DMS 273 treated with DMSO at 0.1 percent for 48 hours (cell line): ENCODE results near the gene PIP4K2C.
"Not testable (repeated sequence)": the region's sequence is repeated elsewhere in the genome, so short reads cannot be mapped to it uniquely, and the experiment has no call there.

Experiments
- DNase-seq: peaks from one replicate; lab custom pipeline; 2025; lab: John Stamatoyannopoulos, UW

Gene PIP4K2C

DNA sequence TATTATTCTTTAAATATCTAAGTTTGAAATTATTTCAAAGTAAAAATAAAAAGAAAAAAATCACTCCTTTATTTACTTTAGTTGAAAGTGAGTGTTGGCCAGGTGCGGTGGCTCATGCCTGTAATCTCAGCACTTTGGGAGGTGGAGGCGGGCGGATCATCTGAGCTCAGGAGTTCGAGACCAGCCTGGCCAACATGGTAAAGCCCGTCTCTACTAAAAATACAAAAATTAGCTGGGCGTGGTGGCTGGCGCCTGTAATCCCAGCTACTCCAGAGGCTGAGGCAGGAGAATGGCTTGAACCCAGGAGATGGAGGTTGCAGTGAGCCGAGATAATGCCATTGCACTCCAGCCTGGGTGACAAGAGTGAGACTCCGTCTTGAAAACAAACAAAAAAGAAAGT is 45.7 kb downstream of the PIP4K2C start:
- DNase-seq: not testable (repeated sequence)

DNA sequence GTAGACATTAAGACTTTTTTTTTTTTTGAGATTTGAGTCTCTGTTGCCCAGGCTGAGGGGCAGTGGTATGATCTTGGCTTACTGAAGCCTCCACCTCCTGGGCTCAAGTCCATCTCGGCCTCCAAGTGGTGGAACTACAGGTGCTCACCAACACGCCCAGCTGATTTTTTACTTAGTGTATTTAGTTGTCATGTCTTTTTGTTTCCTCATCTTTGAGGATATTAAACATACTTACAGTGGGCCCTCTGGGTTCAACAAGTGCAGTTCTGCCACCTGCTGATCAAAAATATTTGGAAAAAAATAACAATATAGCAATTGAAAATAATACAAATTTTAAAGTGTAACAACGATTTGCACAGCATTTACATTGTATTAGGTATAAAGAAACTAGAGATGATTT is 46.4 kb downstream of the PIP4K2C start:
- DNase-seq: no peak

DNA sequence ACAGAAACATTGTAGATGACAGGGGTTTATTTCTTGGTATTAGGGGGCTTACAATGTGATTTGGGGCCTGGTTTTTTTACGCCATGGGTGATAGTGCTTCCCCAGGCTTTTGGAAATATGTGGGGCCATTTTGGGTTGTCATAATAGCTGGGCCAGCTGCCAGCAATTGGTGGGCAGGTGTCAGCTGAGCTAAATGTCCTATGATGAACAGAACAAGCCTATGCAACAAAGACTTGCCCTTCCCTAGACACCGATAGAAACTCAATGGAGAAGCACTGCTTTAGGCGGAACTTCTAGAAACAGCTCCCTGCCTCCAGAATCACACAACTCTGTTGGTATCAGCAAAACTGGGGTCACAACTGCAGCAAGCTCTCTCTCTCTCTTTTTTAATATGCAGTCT is 47.1 kb downstream of the PIP4K2C start:
- DNase-seq: no peak

DNA sequence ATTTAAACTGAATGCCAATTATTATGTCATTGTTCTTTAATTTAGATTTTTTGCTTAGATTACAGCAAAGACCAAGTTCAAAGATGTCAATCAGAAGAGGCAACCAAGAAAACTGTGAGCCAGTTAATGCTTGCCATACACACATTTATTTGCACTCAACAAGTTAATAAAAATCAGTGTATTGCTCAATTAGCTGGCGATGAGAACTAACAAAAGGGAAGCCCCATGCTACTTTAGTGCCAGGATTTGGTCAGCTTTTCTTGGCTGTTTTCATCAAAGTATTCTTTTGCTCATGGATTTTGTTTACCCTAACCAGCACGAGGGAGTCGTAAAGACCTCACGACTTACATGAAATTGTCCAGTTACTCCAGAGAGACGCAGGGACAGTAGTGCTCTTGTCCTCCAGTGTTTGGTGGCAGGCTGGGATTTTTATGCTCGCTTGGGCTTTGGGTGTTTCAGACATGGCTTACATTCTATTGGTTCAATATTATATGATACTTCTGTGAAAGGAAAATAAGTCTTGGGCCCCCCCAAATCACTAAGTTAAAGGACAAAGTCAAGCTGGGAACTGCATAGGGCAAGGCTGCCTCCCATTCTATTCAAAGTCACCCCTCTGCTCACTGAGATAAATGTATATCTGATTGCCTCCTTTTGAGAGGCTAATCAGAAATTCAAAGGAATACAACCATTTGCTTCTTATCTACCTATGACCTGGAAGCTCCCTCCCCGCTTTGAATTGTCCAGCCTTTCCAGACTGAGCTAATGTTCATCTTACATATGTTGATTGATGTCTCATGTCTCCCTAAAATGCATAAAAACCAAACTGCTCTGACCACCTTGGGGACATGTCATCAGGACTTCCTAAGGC is 49.4 kb downstream of the PIP4K2C start:
- no peak for DNase-seq

DNA sequence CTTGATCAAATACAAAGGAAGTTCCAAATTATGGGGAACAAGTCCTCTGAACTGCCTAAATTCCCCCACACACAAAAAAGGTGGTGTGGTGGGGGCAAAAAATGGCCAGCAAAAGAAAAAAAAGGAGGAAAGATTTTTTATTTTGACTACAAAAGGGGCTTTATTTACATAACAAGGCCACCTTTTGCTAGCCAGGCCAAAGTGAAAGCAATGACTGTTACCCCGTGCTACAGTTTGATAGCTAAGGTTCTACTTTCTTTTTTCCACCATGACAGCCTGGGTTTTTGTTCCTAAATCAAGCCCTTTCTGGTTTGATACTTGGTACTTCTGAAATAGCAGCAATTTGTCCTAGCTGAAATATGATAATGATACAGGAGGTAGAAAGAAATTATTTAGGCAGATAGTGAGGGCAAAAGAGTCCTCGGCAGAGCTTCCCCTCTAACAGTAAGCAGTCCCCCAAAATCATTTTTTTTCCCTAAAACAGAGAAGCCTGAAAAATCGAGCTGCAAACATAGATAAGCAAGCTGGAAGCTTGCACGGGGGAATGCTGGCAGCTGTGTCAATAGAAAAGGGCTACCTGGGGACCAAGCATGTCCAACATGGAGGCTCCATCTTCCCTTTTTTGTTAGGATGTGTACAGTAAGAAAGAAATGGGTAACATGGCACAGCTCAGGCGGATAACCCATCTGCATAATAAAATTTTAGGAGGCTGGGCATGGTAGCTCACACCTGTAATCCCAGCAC is 50.9 kb downstream of the PIP4K2C start:
- DNase-seq: no peak

DNA sequence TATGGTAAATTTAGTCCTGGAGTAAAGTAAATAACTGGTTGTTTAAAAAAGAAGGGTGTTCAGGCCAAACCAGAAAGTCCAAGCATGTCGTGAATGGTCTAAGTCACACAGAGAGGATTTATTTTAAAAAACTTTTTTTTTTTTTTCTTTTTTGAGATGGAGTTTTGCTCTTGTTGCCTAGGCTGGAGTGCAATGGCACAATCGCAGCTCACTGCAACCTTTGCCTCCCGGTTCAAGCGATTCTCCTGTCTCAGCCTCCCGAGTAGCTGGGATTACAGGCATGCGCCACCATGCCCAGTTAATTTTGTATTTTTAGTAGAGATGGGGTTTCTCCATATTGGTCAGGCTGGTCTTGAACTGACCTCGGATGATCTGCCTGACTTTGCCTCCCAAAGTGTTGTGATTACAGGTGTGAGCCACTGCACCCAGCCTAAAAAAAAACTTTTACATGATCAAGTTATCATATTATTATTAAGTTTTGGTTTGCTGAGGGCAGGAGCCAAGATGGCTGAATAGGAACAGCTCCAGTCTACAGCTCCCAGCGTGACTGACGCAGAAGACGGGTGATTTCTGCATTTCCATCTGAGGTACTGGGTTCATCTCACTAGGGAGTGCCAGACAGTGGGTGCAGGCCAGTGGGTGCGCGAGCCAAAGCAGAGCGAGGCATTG is 55.1 kb downstream of the PIP4K2C start:
- DNase-seq: not testable (repeated sequence)

DNA sequence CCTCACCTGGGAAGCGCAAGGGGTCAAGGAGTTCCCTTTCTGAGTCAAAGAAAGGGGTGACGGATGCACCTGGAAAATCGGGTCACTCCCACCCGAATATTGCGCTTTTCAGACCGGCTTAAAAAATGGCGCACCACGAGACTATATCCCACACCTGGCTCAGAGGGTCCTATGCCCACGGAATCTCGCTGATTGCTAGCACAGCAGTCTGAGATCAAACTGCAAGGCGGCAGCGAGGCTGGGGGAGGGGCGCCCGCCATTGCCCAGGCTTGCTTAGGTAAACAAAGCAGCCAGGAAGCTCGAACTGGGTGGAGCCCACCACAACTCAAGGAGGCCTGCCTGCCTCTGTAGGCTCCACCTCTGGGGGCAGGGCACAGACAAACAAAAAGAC is 55.7 kb downstream of the PIP4K2C start:
- DNase-seq: not testable (repeated sequence)
